ENCODE results near the gene SLC36A4. TPM values are rescaled to one million over a fixed set of nuclear protein-coding genes. Genes with fewer than 3 reads are reported as not detected.

SLC36A4 gene
- total RNA-seq, 1 donor from 2014 or later, result 25.3 TPM

DNA sequence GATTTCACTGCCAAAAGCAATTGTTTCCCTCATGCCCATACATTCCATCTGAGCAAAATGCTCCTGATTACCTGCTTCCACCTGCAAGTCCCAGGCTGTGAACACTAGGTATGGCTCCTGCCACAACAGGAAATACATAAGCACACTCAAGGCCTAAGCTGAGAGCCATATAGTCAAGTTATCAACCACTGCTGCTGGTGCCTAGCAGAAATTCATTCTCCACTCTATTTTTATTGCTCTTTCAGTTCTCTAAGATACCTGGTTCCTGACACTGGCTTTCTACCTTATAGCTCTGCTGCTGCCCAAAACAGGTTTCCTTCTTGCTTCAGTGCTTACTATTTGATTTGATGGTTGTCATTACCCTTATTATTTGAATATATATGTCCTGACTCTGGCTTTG is 31.6 kb downstream of the SLC36A4 start:
- no peak overlapping the region for H3K4me3 Mint-ChIP-seq (ENCODE audit: unreplicated experiment)
- H3K27ac Mint-ChIP-seq (ENCODE audit: unreplicated experiment), result no peak overlapping the region
- no peaks in the 10 kb centered on the region for H3K9me3 Mint-ChIP-seq (ENCODE audit: unreplicated experiment)
- H3K4me1 Mint-ChIP-seq (ENCODE audit: unreplicated experiment), result peaks cover 12% of the 10 kb centered on the region
- no peak for DNase-seq (ENCODE audit: extremely low spot score, unreplicated experiment)
- TF ChIP-seq, protein P1, sequence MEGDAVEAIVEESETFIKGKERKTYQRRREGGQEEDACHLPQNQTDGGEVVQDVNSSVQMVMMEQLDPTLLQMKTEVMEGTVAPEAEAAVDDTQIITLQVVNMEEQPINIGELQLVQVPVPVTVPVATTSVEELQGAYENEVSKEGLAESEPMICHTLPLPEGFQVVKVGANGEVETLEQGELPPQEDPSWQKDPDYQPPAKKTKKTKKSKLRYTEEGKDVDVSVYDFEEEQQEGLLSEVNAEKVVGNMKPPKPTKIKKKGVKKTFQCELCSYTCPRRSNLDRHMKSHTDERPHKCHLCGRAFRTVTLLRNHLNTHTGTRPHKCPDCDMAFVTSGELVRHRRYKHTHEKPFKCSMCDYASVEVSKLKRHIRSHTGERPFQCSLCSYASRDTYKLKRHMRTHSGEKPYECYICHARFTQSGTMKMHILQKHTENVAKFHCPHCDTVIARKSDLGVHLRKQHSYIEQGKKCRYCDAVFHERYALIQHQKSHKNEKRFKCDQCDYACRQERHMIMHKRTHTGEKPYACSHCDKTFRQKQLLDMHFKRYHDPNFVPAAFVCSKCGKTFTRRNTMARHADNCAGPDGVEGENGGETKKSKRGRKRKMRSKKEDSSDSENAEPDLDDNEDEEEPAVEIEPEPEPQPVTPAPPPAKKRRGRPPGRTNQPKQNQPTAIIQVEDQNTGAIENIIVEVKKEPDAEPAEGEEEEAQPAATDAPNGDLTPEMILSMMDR (IDR thresholded peaks at IDR 0.05), result no peak
- no peaks in the 10 kb centered on the region for H3K27me3 Mint-ChIP-seq (ENCODE audit: unreplicated experiment)
- peaks cover 15% of the 10 kb centered on the region for H3K36me3 Mint-ChIP-seq (ENCODE audit: unreplicated experiment)

DNA sequence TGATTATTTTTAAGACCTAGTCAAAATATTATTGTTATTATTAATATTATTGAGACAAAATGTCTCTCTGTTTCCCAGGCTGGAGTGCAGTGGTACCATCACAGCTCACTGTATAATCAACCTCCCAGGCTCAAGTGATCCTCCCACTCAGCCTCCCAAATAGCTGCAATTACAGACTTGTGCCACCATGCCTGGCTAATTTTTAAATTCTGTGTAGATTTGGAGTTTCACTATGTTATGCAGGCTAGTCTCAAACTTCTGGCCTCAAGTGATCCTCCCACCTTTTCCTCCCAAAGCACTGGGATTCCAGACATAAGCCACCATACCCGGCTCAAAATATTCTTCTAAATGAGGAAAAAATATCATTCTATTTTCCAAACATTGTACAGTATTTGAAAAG is 37.0 kb downstream of the SLC36A4 start:
- Mint-ChIP-seq H3K27ac (ENCODE audit: unreplicated experiment) (no peak overlapping the region), H3K36me3 (ENCODE audit: unreplicated experiment) (peaks cover 35% of the 10 kb centered on the region), H3K4me1 (ENCODE audit: unreplicated experiment) (peaks cover 10% of the 10 kb centered on the region), H3K4me3 (ENCODE audit: unreplicated experiment) (no peak overlapping the region), H3K27me3 (ENCODE audit: unreplicated experiment) (no peaks in the 10 kb centered on the region), H3K9me3 (ENCODE audit: unreplicated experiment) (peaks cover 7% of the 10 kb centered on the region)
- no peak for DNase-seq (ENCODE audit: extremely low spot score, unreplicated experiment)
- TF ChIP-seq, protein P1 (IDR thresholded peaks at IDR 0.05), result no peak

GRCh38 chr11:93160156-93160555 is 37.6 kb downstream of the SLC36A4 start:
- H3K27me3 Mint-ChIP-seq (ENCODE audit: unreplicated experiment), result no peaks in the 10 kb centered on the region
- DNase-seq (ENCODE audit: extremely low spot score, unreplicated experiment), result no peak
- H3K4me1 Mint-ChIP-seq (ENCODE audit: unreplicated experiment), result peaks cover 10% of the 10 kb centered on the region
- peak overlapping the region; percentile 19 for H3K27ac Mint-ChIP-seq (ENCODE audit: unreplicated experiment)
- peaks cover 10% of the 10 kb centered on the region for H3K9me3 Mint-ChIP-seq (ENCODE audit: unreplicated experiment)
- TF ChIP-seq, protein P1 (IDR thresholded peaks at IDR 0.05), result no peak
- H3K36me3 Mint-ChIP-seq (ENCODE audit: unreplicated experiment), result peaks cover 37% of the 10 kb centered on the region
- no peak overlapping the region for H3K4me3 Mint-ChIP-seq (ENCODE audit: unreplicated experiment)

DNA sequence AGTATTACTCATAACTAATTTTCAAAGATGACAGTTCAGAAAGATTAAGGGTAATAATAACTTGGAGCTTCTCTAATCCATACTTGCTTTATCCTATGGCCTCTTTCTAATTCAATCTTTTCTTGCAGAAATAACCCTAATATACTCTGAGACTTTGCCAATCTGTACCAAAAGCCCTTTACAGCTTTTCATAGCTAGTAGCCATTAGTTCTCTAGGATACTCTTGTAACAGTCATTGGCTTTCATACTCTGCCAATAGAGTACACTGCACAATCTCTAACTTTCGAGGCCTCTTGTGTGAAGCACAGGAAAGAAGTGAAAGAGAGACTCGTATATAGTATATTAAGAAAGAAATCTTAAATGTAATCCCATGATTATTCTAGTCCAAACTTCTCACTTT is 38.1 kb downstream of the SLC36A4 start:
- peaks cover 35% of the 10 kb centered on the region for H3K36me3 Mint-ChIP-seq (ENCODE audit: unreplicated experiment)
- no peaks in the 10 kb centered on the region for H3K27me3 Mint-ChIP-seq (ENCODE audit: unreplicated experiment)
- peaks cover 10% of the 10 kb centered on the region for H3K4me1 Mint-ChIP-seq (ENCODE audit: unreplicated experiment)
- H3K9me3 Mint-ChIP-seq (ENCODE audit: unreplicated experiment), result peaks cover 10% of the 10 kb centered on the region
- no peak for DNase-seq (ENCODE audit: extremely low spot score, unreplicated experiment)
- no peak overlapping the region for H3K27ac Mint-ChIP-seq (ENCODE audit: unreplicated experiment)
- no peak overlapping the region for H3K4me3 Mint-ChIP-seq (ENCODE audit: unreplicated experiment)
- TF ChIP-seq, protein P1 (IDR thresholded peaks at IDR 0.05), result no peak

GRCh38 chr11:93155738-93156137 is 42.1 kb downstream of the SLC36A4 start:
- Mint-ChIP-seq H3K27ac (ENCODE audit: unreplicated experiment) (no peak overlapping the region), H3K36me3 (ENCODE audit: unreplicated experiment) (peaks cover 30% of the 10 kb centered on the region), H3K4me1 (ENCODE audit: unreplicated experiment) (peaks cover 4% of the 10 kb centered on the region), H3K4me3 (ENCODE audit: unreplicated experiment) (no peak overlapping the region), H3K9me3 (ENCODE audit: unreplicated experiment) (peaks cover 10% of the 10 kb centered on the region), H3K27me3 (ENCODE audit: unreplicated experiment) (no peaks in the 10 kb centered on the region)
- DNase-seq (ENCODE audit: extremely low spot score, unreplicated experiment), result no peak
- TF ChIP-seq, protein P1 (IDR thresholded peaks at IDR 0.05), result no peak

Data from osteocyte (in vitro differentiated cells).